ENCODE data around the gene INPP5A.

GRCh38 chr10:132544744-132545658, 7.4 kb downstream of the INPP5A start:
- TF ChIP-seq CTCF (IDR thresholded peaks at IDR 0.05): no peak
- TF ChIP-seq POLR2A (IDR thresholded peaks at IDR 0.05): no peak

Measured in lower leg skin (tissue), 3 donors.